Motor neuron (in vitro differentiated cells): Measurements from ENCODE around the gene C3orf70. TPM values are rescaled to one million over a fixed set of nuclear protein-coding genes. Genes with fewer than 3 reads are reported as not detected.
"Not testable (repeated sequence)": the region's sequence is repeated elsewhere in the genome, so short reads cannot be mapped to it uniquely, and the experiment has no call there.

Experiments used
- ATAC-seq, 8 experiments: fragments of 200-7000 bp; cut with Tn5 transposase; replicated peaks in 6 of 8; 2 replicates each; pipeline ENCODE4 v1.8.0; 2021; ENCODE audit warnings: mild to moderate bottlenecking in 8 of 8, moderate library complexity in 8 of 8
- H3K27ac ChIP-seq, 2 donors: fragments of 250-450 bp; sonication (Bioruptor Pico); 2 replicates each; pipeline ENCODE4 v1.9.0; 2021; ENCODE audit warnings: antibody characterized with exemption in 2 of 2, mild to moderate bottlenecking in 2 of 2, moderate library complexity in 1 of 2
- H3K4me1 ChIP-seq, 2 donors: fragments of 250-450 bp; sonication (Bioruptor Pico); replicated peaks in 1 of 2; 2 replicates each; pipeline ENCODE4 v1.6.1; 2021; ENCODE audit warnings: antibody characterized with exemption in 2 of 2, mild to moderate bottlenecking in 2 of 2, moderate library complexity in 1 of 2
- H3K4me3 ChIP-seq, 5 donors: fragments of 250-450 bp; sonication (Bioruptor Pico); 2 replicates each; pipeline ENCODE4 v1.9.0; 2021; ENCODE audit warnings: antibody characterized with exemption in 5 of 5, mild to moderate bottlenecking in 5 of 5, moderate library complexity in 4 of 5
- WGBS, 10 experiments: fragments of 450-650 bp; shearing (Covaris generic); methylation state at CpG; one replicate each; pipeline ENCODE4 v1.0.0; 2022; 5-methylcytosine and 5-hydroxymethylcytosine counted together
- in situ Hi-C, 9 experiments: fragments of 400-800 bp; cut with MboI; loops; one replicate each; pipeline ENCODE4 v1.15.0; 2021; ENCODE audit warnings: low sequenced_read_pairs in 9 of 9, low pct_unique_long_range_greater_than_20kb in 2 of 9; ENCODE audit not compliant: unreplicated experiment in 9 of 9
- total RNA-seq, 8 experiments: library from RNA; unstranded; fragments of 300-600 nt; gene quantifications; 2 replicates each; pipeline versions ENCODE4 v1.2.3 to v1.2.4, GENCODE V29; 2022

C3orf70 gene
- total RNA-seq, 8 experiments from 2014 or later: 0.61 to 5.4 (median 1.9) TPM

- no peak for ATAC-seq
- 52 to 100% (median 88%) methylated on average over 1 to 3 of the region's 3 CpGs; no CpG with 5 or more reads in 2 of the 10 experiments for WGBS, 10 experiments
- H3K4me3 ChIP-seq: no peak overlapping the region
- no peak overlapping the region for H3K27ac ChIP-seq
- in situ Hi-C loops: no loop called here
- no peaks in the 10 kb centered on the region for H3K4me1 ChIP-seq
These were observed 8.1 kb downstream of the C3orf70 start for GRCh38 chr3:185144784-185145183.

DNA sequence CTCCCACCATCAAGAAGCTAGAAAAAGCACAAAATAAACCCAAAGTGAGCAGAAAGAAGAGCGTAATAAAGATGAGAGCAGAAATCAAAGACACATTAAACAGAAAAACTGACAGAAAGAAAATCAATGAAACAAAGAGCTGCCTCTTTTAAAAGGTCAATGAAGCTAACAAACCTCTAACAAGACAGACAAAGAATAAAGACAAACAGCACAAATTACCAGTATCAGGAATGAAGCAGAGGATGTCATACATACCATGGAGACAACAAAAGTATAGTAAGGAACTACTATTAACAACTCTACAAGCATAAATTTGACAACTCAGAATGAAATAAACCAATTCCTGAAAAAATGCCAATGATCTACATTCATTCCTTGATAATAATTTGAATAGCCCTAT lies 15.0 kb downstream of the C3orf70 start:
- in situ Hi-C loops: no loop called here
- 43 to 100% (median 89%) methylated on average over 1 of the region's 1 CpG; no CpG with 5 or more reads in 2 of the 10 experiments for WGBS, 10 experiments
- Histone ChIP-seq H3K27ac (no peak overlapping the region), H3K4me3 (no peak overlapping the region), H3K4me1 (peaks cover 0 to 2% of the 10 kb centered on the region in 2 donors)
- ATAC-seq: no peak

DNA sequence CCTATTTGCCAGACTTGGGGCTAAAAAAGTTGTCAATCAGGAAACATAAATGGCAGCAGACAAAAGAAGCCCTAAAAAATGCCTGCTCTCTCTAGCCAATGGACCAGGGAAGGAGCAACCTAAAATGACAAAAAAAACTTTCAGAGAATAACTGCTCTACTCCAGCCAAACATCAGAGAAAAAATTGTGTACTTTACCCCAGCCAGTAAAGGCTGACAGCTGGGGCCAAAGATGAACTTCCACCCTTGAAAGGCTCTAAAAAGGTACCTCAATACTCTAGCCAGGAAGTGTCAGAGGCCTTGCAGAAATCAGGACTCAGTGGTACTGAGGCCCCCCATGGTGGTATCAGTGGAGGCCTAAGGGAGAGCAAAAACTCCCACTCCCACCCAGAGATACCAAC lies 18.4 kb downstream of the C3orf70 start:
- in situ Hi-C loops: no loop called here
- Histone ChIP-seq H3K4me3 (no peak overlapping the region), H3K27ac (no peak overlapping the region), H3K4me1 (peaks cover 0 to 2% of the 10 kb centered on the region in 2 donors)
- no peak for ATAC-seq

DNA sequence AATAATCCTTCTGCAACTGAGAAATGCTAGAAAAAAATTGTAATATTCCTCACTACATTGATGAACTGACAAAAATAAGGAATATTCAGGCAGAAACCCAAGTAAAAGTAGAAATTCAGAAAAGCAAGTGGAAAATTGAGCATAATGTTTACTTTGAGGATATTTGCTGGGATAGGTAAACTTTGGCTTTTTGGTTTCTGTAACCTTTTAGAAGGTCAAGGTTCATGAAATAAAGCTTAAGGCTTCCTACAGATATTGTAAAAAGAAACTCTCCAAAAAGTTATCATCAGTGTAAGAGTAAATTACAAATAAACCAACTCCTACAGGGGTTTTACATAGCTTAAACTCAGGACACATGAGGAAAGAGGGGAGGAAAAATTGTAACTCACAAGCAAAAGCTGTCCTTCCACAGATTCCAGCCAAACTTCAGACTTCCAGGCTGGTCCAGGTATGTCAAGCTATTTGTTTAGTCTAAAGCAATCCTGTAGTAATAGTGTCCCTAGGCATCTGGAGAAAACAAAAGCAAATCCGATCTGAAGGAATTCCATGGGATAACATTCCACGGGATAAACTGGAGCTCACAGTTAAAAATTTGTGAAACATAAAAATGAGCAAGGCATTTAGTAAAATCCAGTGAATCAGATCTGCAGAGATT lies 21.1 kb downstream of the C3orf70 start:
- no peak overlapping the region for H3K27ac ChIP-seq
- ATAC-seq: no peak
- in situ Hi-C loops: no loop called here
- no peak overlapping the region for H3K4me3 ChIP-seq
- WGBS, 10 experiments: 6 to 100% (median 77%) methylated on average over 1 to 2 of the region's 2 CpGs
- no peaks in the 10 kb centered on the region for H3K4me1 ChIP-seq

GRCh38 chr3:185129083-185129482 lies 23.8 kb downstream of the C3orf70 start:
- WGBS, 10 experiments: 29 to 100% (median 93%) methylated on average over 1 to 2 of the region's 2 CpGs; no CpG with 5 or more reads in 1 of the 10 experiments
- Histone ChIP-seq H3K4me3 (no peak overlapping the region), H3K27ac (no peak overlapping the region), H3K4me1 (no peaks in the 10 kb centered on the region)
- peak in 1 of 8 experiments; percentile 56 for ATAC-seq
- in situ Hi-C loops: no loop called here

DNA sequence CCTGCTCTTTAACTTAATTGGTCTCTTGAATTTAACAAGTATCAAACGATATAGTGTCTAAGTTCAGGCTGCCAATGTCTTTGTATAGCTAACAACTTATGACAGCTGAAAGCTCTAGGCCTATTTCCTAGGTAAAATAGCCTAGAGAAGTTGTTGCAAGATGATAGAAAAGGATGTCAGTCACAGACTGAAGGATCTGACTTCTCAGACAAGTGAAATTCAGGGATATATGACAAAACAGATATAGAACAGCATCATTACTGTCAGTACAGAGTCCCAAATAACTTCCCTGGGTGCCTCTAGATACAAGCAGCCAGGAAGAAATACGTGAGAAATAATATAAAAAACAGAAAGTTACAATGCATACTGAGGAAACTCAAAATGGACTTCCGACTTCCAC lies 26.7 kb downstream of the C3orf70 start:
- no peak for ATAC-seq
- Histone ChIP-seq H3K27ac (no peak overlapping the region), H3K4me1 (no peaks in the 10 kb centered on the region), H3K4me3 (no peak overlapping the region)
- WGBS, 10 experiments: 35 to 100% (median 83%) methylated on average over 1 to 3 of the region's 3 CpGs; no CpG with 5 or more reads in 1 of the 10 experiments
- in situ Hi-C loops: no loop called here

GRCh38 chr3:185120126-185120525 lies 32.7 kb downstream of the C3orf70 start:
- H3K4me1 ChIP-seq: no peaks in the 10 kb centered on the region
- WGBS, 10 experiments: 57 to 100% (median 90%) methylated on average over 1 to 3 of the region's 3 CpGs; no CpG with 5 or more reads in 1 of the 10 experiments
- H3K4me3 ChIP-seq: no peak overlapping the region
- ATAC-seq: no peak
- H3K27ac ChIP-seq: no peak overlapping the region
- in situ Hi-C loops: no loop called here

DNA sequence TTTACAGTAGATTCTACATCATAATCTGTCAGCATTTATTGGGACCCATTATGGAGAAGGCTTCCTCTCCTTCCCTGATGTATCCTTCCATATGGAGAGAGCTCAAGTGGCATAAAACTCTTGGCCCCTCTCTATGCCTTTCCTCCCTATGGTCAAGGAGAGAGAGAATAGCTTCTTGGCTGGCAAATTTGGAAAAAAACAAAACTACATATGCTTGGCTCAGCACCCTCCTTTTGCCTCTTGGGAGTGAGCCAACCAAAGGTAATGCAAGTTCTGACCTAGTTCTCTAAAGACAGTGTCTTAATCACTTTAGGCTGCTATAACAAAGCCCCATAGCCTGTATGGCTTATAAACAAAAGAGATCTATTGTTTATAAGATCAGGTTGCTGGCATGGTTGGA lies 37.5 kb downstream of the C3orf70 start:
- no peaks in the 10 kb centered on the region for H3K4me1 ChIP-seq
- in situ Hi-C loops: no loop called here
- ATAC-seq: no peak
- no peak overlapping the region for H3K4me3 ChIP-seq
- no peak overlapping the region for H3K27ac ChIP-seq

DNA sequence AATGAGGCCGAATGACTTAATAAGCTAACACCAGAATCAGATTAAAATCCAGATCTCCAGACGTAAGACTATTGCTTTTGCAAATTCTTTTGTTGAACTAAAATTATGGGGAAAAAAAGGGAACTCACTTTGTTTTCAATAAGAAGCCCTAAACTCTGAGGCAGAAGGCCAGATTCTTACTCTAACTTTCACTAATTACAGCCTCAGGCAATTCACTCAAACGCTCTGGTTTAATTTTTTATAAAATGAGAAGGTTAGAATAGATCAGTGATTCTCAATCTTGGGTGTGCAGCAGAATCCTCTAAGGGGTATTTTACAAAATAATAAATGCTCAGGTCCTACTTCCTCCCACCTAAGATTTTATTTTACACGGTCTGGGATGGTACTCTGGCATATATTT lies 38.1 kb downstream of the C3orf70 start:
- Histone ChIP-seq H3K4me1 (no peaks in the 10 kb centered on the region), H3K4me3 (no peak overlapping the region), H3K27ac (no peak overlapping the region)
- ATAC-seq: no peak
- in situ Hi-C loops: no loop called here
- 12 to 87% (median 80%) methylated on average over 1 to 4 of the region's 4 CpGs for WGBS, 10 experiments

DNA sequence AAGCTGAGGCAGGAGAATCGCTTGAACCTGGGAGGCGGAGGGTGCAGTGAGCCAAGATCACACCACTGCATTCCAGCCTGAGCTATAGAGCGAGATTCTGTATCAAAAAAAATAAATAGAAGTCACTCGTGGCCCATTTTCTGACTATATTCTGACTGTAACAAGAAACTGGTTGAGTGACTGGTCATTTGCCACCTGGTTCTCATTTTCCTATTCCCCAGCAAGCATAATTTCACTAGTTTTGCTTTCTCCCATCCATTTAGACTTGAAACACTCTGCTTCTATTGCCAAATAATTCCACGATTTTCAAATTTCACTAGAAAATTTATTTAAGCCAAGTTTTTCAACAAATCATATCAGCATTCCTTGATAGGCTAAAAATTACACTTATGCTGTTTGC lies 40.7 kb downstream of the C3orf70 start:
- in situ Hi-C loops: no loop called here
- no peak overlapping the region for H3K27ac ChIP-seq
- H3K4me3 ChIP-seq: no peak overlapping the region
- WGBS, 10 experiments: 20 to 100% (median 59%) methylated on average over 1 to 4 of the region's 5 CpGs
- ATAC-seq: no peak
- no peaks in the 10 kb centered on the region for H3K4me1 ChIP-seq

GRCh38 chr3:185109012-185109411 lies 43.8 kb downstream of the C3orf70 start:
- H3K4me3 ChIP-seq, ATAC-seq, in situ Hi-C loops, H3K27ac ChIP-seq, H3K4me1 ChIP-seq: not testable (repeated sequence)
- WGBS, 10 experiments: 67 to 100% (median 93%) methylated on average over 1 to 2 of the region's 2 CpGs; no CpG with 5 or more reads in 7 of the 10 experiments

GRCh38 chr3:185106256-185106890 lies 46.5 kb downstream of the C3orf70 start:
- H3K27ac ChIP-seq, H3K4me1 ChIP-seq: not testable (repeated sequence)

DNA sequence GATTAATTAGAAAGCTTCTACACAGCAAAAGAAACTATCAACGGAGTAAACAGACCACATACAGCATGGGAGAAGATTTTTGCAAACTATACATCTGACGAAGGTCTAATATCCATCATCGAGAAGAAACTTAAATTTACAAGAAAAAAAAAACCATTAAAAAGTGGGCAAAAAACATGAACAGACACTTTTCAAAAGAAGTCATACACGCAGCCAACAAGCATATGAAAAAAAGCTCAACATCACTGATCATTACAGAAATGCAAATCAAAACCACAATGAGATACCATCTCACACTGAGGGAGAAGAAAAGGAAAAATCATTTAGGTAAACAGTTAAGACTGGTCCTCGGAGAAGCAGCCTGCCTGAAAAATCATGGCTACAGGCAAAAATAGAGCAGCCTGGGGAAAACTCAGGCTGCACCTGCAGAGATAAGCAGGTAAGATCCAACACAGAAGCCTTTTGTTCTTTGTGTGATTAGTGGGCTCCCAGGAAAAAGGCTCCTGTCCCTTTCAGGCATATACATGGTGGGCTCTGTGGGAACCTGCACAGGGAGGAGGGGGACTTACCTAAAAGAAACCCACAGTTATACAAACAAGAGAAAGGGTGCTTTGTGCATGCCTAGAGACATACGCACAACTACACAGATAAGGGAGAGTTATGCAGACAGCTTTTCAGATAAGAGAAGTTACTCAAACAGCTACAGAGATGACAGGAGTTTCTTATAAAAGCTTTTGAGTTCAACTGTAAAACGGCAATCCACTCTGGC lies 49.3 kb downstream of the C3orf70 start:
- Histone ChIP-seq H3K4me3 (no peak overlapping the region), H3K4me1 (no peaks in the 10 kb centered on the region), H3K27ac (no peak overlapping the region)
- no peak for ATAC-seq
- 20 to 100% (median 73%) methylated on average over 2 to 7 of the region's 7 CpGs for WGBS, 10 experiments
- in situ Hi-C loops: no loop called here

More at GRCh38 chr3:185106256-185106890, 46.5 kb downstream of the C3orf70 start:
- in situ Hi-C loops, H3K4me3 ChIP-seq, ATAC-seq: not testable (repeated sequence)
- WGBS, 10 experiments: 29 to 100% (median 73%) methylated on average over 1 to 9 of the region's 9 CpGs; no CpG with 5 or more reads in 2 of the 10 experiments
